Measurements from ENCODE around the gene MLLT3.
"Not testable (repeated sequence)": the region's sequence is repeated elsewhere in the genome, so short reads cannot be mapped to it uniquely, and the experiment has no call there.

MLLT3 gene

GRCh38 chr9:20622330-20623020, at the start of gene MLLT3:
MLLT3 (minus strand) TSS chr9:20622499.
- peak; percentile 69 to 75 for DNase-seq

DNA sequence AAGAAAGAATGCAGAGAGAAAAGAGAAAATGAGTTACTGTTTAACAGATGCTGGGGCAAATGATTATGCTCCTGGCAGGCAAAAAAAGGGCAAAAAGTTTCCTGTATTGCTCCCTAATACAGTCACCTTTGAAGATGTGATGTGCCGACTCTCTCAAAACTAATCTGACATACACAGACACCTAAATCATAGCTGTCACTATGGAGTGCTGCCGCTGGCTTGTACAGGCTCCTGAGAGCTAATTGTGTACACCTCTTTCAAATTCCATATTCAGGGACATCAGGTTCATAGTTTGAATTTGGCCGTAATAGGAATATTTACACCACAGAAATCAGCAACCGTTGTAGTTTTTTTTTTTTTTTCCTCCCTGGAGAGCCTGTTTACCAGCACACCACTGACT, 49.3 kb upstream of the MLLT3 start:
- no peak for DNase-seq

GRCh38 chr9:20670395-20670794, 48.1 kb upstream of the MLLT3 start:
- DNase-seq, result no peak

GRCh38 chr9:20664501-20664900, 42.2 kb upstream of the MLLT3 start:
- no peak for DNase-seq

GRCh38 chr9:20663133-20663532, 40.8 kb upstream of the MLLT3 start:
- no peak for DNase-seq

- DNase-seq, result no peak
Measured at GRCh38 chr9:20662156-20662555, 39.9 kb upstream of the MLLT3 start.

- DNase-seq, result no peak
Measured at GRCh38 chr9:20659474-20659967, 37.2 kb upstream of the MLLT3 start.

- DNase-seq, result no peak
Measured at GRCh38 chr9:20658677-20659473, 36.6 kb upstream of the MLLT3 start.

DNA sequence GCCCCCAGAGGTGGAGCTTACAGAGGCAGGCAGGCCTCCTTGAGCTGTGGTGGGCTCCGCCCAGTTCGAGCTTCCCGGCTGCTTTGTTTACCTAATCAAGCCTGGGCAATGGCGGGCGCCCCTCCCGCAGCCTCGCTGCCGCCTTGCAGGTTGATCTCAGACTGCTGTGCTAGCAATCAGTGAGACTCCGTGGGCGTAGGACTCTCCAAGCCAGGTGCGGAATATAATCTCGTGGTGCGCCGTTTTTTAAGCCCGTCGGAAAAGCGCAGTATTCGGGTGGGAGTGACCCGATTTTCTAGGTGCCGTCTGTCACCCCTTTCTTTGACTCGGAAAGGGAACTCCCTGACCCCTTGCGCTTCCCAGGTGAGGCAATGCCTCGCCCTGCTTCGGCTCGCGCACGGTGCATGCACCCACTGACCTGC, 36.0 kb upstream of the MLLT3 start:
- not testable (repeated sequence) for DNase-seq

DNA sequence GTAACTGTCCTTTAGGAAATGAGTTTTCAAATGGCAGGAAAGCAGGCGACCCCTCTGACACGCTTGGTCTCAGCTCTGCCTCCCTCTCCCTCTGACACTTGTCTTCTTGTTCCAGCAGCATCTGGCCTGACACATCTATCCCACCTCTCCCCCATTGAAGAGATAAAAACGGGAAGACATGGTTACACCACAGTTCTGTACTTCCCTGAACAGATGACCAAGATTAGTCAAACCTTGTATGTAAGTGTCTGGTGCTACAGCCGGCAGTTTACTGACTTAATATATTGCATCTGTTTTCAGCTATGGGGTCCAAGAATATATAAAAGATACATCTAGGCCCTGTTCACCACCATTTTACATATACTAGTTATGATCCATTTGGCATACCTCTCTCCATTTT, 29.6 kb upstream of the MLLT3 start:
- DNase-seq, result no peak

- DNase-seq, result no peak
Measured at GRCh38 chr9:20650750-20651299, 28.5 kb upstream of the MLLT3 start.

DNA sequence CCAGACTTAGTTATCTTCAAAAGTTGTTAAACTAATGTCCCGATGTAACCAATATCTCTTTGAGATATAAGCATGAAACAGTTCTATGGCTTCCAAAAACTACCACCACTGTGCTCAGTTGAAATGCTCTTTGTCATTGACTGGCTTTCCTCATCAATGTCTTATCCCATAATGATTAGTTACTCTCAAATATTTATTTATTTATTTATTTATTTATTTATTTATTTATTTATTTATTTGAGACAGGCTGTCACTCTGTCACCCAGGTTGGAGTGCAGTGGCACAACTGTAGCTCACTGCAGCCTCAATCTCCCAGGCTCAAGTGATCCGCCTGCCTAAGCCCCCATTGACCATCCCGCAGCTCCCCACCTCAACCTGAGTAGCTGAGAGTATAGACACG, 28.0 kb upstream of the MLLT3 start:
- no peak for DNase-seq

GRCh38 chr9:20649381-20649780, 27.1 kb upstream of the MLLT3 start:
- no peak for DNase-seq

GRCh38 chr9:20646656-20647055, 24.4 kb upstream of the MLLT3 start:
- no peak for DNase-seq

DNA sequence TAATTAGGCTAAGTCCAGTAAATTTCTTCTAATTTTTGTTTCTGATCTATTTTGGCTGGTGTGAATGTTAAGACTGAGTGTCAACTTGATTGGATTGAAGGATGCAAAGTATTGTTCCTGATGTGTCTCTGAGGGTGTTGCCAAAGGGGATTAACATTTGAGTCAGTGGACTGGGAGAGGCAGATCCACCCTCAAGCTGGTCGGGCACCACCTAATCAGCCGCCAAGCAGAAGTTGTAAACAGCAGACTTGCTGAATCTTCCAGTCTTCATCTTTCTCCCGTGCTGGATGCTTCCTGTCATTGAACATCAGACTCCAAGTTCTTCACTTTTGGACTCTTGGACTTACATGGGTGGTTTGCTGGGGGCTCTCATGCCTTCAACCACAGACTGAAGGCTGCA, 21.4 kb upstream of the MLLT3 start:
- DNase-seq, result no peak

GRCh38 chr9:20642045-20642444, 19.7 kb upstream of the MLLT3 start:
- DNase-seq, result no peak

DNA sequence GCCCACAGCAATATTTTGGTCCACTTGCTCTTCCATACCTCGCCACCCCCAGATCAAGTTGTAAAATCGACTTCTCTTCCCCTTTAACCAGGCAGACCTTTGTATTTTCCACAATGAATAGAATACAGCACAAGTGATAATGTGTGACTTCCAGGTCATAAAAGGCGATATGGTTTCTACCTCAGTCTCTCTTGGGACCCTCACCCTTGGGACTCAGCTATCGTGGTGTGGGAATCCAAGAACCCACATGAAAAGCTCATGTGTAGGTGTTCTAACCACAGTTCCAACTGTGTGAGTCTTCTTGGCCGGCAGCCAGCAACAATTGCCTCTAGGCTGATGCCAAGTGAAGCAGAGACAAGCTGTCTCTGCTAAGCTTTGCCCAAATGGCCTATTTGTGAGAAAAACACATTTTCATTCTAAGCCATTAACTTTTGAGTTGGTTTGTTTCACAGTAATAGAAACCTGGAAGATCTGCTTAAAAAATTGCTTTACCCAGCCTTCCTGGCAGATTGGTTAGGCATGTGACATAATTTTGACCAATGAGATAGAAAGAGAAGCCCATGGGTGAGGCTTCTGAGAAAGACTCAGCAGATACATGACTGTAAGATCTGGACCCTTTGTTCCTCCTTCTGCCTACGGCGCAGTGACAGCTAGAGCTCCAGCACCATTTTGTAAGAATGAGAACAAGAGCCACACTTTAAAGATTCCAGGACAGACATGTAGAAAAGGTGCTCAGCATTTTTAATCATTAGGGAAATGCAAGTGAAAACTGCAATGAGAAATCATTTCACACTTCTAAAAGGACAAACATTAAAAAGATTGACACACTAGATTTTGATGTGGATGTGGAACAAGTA, 18.3 kb upstream of the MLLT3 start:
- no peak for DNase-seq

- no peak for DNase-seq
Measured at GRCh38 chr9:20636888-20637440, 14.7 kb upstream of the MLLT3 start.

DNA sequence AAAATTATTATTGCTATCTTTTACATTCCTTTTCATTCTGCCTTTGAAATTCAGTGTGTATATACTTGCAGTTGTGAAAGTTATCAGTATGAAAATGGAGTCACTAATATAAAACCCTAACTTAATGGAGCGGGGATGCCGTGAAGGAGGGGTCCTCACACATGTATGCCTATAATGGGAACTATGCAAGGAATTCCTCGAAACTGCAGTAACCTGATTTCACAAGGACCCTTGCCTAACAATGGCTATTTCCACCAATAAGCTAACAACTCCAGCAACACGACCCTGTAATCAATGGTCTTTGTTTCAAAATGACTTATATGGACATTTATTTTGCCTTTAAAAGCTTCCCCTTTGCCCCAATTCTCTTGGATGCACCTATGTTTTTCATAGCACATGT, 12.6 kb upstream of the MLLT3 start:
- DNase-seq, result no peak

- DNase-seq, result no peak
Measured at GRCh38 chr9:20632705-20633104, 10.4 kb upstream of the MLLT3 start.

- DNase-seq, result no peak
Measured at GRCh38 chr9:20630241-20630943, 8.1 kb upstream of the MLLT3 start.

DNA sequence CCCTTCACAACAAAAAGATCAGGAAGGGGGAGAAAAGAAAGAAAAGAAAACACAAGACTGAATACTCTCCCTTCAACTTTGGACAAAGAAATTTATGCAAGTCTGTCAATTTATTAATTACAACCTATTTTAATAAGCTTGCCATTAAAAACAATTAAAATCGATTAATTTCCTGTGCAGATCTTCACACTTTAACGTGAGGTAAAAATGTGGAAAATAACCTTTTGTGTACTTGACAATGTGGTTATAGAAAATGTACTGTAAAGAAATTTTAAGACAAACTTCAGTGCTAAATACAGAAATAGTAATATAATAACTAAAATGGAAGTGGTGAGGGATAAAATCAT, 2.7 kb upstream of the MLLT3 start:
- DNase-seq, result no peak
